Esophagus (tissue), 2 donors: Measurements from ENCODE around the gene MPP2. TPM values are rescaled to one million over a fixed set of nuclear protein-coding genes. Genes with fewer than 3 reads are reported as not detected.
"Not testable (repeated sequence)": the region's sequence is repeated elsewhere in the genome, so short reads cannot be mapped to it uniquely, and the experiment has no call there.

Source experiments
- H3K27ac ChIP-seq, 2 donors: one replicate each; pipeline ENCODE4 v1.5.1; 2013; ENCODE audit warnings: low read depth in 2 of 2, mild to moderate bottlenecking in 2 of 2, inconsistent platforms in 1 of 2, low read length in 1 of 2, moderate library complexity in 1 of 2
- H3K27me3 ChIP-seq, 2 donors: one replicate each; pipeline ENCODE4 v1.6.1; 2013; ENCODE audit warnings: low read length in 2 of 2, control low read depth in 1 of 2, mild to moderate bottlenecking in 1 of 2; ENCODE audit not compliant: insufficient read depth in 2 of 2, control insufficient read depth in 1 of 2
- H3K36me3 ChIP-seq, 2 donors: one replicate each; pipeline ENCODE4 v1.6.1; 2013; ENCODE audit warnings: low read length in 1 of 2; ENCODE audit not compliant: control insufficient read depth in 2 of 2, insufficient read depth in 2 of 2
- H3K4me1 ChIP-seq, 2 donors: one replicate each; pipeline ENCODE4 v1.6.1; 2013; ENCODE audit warnings: low read length in 1 of 2; ENCODE audit not compliant: control insufficient read depth in 2 of 2, insufficient read depth in 2 of 2
- H3K4me3 ChIP-seq, 2 donors: one replicate each; pipeline ENCODE4 v1.5.1; 2013; ENCODE audit warnings: low read length in 2 of 2, mild to moderate bottlenecking in 2 of 2, low read depth in 1 of 2, moderate library complexity in 1 of 2
- H3K9me3 ChIP-seq, 2 donors: one replicate each; pipeline ENCODE4 v1.6.1; 2013; ENCODE audit warnings: mild to moderate bottlenecking in 2 of 2, low read depth in 1 of 2, low read length in 1 of 2, moderate library complexity in 1 of 2; ENCODE audit not compliant: control insufficient read depth in 2 of 2, insufficient read depth in 1 of 2
- WGBS, 2 donors: extraction: QIAGEN DNeasy Blood & Tissue Kit; methylation state at CpG; one replicate each; pipeline ENCODE4 v1.1.7; 2013; 5-methylcytosine and 5-hydroxymethylcytosine counted together
- polyA plus RNA-seq, 2 donors: library from polyadenylated mRNA; stranded (reverse); fragments of 200-250 nt; gene quantifications; one replicate each; pipeline ENCODE4 v1.2.3, GENCODE V29; 2013
- donor health status: healthy with polysubstance abuse.
- donor health status: Bipolar disorder and iron deficiency.

The MPP2 gene
- polyA plus RNA-seq, 2 donors = 0.39 to 0.72 TPM

DNA sequence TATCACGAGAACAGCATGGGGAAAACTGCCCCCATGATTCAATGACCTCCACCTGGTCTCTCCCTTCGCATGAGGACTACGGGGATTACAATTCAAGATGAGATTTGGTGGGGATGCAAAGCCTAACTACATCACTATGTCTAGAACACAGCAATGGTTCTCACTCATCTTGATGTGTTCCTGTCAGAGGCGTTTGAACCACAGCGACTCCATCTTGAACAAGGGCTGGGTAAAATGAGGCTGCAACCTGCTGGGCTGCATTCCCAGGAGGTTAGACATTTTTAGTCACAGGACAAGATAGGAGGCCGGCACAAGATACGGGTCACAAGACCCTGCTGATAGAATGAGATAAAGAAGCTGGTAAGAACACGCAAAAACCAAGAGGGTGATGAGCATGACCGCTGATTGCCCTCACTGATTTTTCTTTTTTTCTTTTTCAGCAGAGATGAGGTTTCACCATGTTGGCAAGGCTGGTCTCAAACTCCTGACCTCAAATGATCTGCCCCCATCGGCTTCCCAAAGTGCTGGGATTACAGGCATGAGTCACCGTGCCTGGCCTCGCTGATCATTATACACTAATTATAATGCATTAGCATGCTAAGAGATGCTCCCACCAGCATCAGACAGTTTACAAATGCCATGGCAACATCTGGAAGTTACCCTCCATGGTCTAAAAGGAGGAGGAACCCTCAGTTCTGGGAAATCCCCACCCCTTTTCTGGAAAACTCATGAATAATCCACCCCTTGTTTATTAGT is 37.9 kb upstream of the MPP2 start:
- 71 to 78% methylated on average over 12 of the region's 12 CpGs for WGBS, 2 donors
- H3K9me3 ChIP-seq = no peaks in the 10 kb centered on the region
- no peak overlapping the region for H3K4me3 ChIP-seq
- no peaks in the 10 kb centered on the region for H3K4me1 ChIP-seq
- no peak overlapping the region for H3K27ac ChIP-seq
- no peaks in the 10 kb centered on the region for H3K36me3 ChIP-seq
- no peaks in the 10 kb centered on the region for H3K27me3 ChIP-seq

DNA sequence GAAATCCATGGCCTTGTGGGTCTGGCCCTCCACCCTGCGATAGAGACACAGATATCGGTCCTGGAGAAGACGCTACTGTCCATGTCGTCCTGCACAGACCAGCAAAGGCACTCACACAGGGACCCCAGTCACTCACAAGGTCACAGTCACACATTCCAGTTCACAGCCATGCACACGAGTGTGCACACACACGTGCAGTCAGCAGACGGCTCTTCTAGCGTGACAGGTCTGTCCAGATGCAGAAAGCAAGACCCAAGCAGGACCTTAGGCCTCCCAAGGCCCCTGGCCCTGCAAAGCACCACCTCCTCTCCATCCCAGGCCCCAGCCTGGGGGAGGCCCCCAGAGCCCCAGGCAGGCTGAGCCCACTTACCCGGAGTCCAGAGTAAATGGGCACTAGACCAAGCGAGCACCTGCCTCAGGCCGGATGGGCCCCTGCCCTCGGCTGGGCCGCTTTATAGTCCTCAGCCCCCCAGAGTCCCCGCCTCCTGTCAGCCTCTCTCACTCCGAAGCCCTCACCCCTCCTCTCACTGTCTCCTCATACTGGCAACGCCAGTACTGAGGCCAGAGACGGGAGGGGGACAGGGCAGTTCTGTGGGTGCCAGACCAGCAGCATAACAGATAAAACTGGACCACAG is 34.8 kb upstream of the MPP2 start, which contains the start of gene PPY:
PPY (minus strand) TSS at position 426 of the 635 bp plus-strand sequence. CDS start 822 bp downstream, outside the sequence.
- WGBS, 2 donors = 89 to 93% methylated on average over 17 of the region's 17 CpGs
- Histone ChIP-seq H3K27ac (no peak within 1 kb of the TSS), H3K4me1 (peaks cover 4% of the 10 kb centered on the region in 2 donors), H3K9me3 (no peaks in the 10 kb centered on the region), H3K27me3 (peaks cover 0 to 3% of the 10 kb centered on the region in 2 donors), H3K36me3 (no peaks in the 10 kb centered on the region), H3K4me3 (no peak within 1 kb of the TSS)

DNA sequence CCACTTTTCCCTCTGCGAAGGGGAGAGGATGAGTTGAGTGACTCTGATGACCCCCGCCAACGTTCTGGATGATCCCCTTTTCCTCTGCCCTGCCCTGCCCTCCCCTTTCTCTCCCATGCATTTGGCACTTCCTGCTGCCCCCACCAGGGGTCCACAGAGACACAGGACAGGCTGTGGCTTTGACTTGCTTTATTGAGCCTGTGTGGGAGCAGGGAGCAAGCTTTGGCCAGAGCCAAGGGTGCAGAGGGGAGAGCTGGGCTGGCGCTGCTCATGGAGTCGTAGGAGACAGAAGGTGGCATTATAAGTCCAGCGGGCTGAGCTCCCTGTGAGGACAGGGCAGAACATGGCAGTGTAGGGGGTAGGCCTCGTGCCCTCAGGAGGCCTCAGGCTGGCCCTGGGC is 33.3 kb upstream of the MPP2 start:
- no peak overlapping the region for H3K27ac ChIP-seq
- H3K27me3 ChIP-seq = peaks cover 0 to 3% of the 10 kb centered on the region in 2 donors
- no peaks in the 10 kb centered on the region for H3K36me3 ChIP-seq
- no peaks in the 10 kb centered on the region for H3K9me3 ChIP-seq
- peaks cover 4% of the 10 kb centered on the region in 2 donors for H3K4me1 ChIP-seq
- H3K4me3 ChIP-seq = no peak overlapping the region
- WGBS, 2 donors = 69 to 77% methylated on average over 7 of the region's 7 CpGs

DNA sequence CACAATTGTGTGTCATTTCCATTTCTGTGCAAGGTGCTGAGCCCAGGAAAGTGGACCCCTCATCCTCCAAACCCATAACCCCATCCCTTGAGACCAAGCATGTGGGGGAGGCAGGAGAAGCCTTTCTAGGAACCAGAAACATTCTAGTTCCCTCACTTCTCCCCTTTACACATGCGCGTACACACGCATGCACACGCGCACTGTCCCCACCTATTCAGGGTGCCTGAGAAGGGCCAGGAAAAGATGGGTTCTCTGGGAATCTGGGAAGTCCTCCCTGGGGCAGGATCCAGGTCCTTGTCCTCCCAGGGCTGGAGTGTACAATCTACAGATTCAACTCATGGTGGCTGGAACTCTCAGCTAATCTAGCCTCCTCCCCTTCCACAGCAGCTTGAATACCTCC is 32.5 kb upstream of the MPP2 start:
- H3K4me3 ChIP-seq = no peak overlapping the region
- peaks cover 0 to 3% of the 10 kb centered on the region in 2 donors for H3K27me3 ChIP-seq
- no peaks in the 10 kb centered on the region for H3K36me3 ChIP-seq
- peaks cover 4% of the 10 kb centered on the region in 2 donors for H3K4me1 ChIP-seq
- H3K27ac ChIP-seq = no peak overlapping the region
- H3K9me3 ChIP-seq = no peaks in the 10 kb centered on the region
- WGBS, 2 donors = 95% methylated on average over 5 of the region's 5 CpGs

DNA sequence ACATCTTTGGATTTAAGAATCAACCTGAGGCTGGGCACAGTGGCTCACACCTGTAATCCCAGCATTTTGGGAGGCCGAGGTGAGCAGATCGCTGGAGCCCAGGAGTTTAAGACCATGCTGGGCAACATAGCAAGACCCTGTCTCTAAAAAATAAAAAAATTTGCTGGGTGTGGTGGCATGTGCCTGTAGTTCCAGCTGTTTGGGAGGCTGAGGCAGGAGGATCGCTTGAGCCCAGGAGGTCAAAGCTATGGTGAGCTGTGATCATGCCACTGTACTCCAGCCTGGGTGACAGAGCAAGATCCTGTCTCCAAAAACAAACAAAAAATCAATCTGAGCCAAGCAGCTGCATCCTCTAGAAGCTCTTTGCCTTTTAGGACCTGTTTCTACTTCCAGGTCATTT is 32.1 kb upstream of the MPP2 start:
- not testable (repeated sequence) for H3K27ac ChIP-seq, H3K4me1 ChIP-seq, H3K4me3 ChIP-seq, H3K27me3 ChIP-seq, H3K9me3 ChIP-seq, H3K36me3 ChIP-seq
- WGBS, 2 donors = 94 to 97% methylated on average over 3 of the region's 3 CpGs

DNA sequence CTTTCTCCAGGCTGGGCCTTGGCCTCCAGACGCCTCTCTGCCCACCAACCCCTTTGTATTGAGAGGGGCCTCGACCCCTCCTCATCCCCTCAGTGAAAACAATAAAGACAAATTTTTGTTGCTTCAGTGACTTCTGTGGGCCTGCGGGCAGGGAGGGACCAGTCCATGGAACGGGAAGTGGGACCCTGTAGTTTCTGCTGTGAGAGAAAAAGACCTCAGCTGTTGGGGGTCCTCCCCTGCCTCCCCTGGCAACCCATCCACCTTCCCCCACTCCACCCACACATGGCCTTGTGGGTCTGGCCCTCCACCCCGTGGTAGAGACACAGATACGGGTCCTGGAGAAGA is 31.5 kb upstream of the MPP2 start:
- no peaks in the 10 kb centered on the region for H3K9me3 ChIP-seq
- H3K27ac ChIP-seq = no peak overlapping the region
- no peak overlapping the region for H3K4me3 ChIP-seq
- peaks cover 4% of the 10 kb centered on the region in 2 donors for H3K4me1 ChIP-seq
- peaks cover 0 to 3% of the 10 kb centered on the region in 2 donors for H3K27me3 ChIP-seq
- H3K36me3 ChIP-seq = no peaks in the 10 kb centered on the region
- 66 to 82% methylated on average over 6 of the region's 6 CpGs for WGBS, 2 donors

DNA sequence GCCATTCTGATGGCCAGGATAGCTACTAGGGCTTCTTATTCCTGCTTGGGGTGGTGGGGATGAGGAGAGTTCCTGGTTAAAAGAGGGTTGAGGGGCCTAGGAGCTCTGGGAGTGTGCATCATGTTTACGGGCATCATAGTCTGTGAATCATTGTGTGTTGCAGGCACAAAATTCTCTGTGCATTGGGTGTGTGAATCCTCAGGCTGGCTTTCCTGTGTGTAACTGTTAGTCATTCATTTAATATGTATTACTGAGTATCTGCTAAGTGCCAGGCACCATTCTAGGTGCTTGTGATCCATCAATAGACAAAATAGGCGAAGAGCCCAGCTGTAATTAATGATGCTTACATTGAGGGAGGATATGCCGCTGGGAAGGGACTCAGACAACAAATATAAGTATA is 29.1 kb upstream of the MPP2 start:
- no peaks in the 10 kb centered on the region for H3K36me3 ChIP-seq
- 79 to 91% methylated on average over 3 of the region's 3 CpGs for WGBS, 2 donors
- H3K4me3 ChIP-seq = no peak overlapping the region
- H3K9me3 ChIP-seq = no peaks in the 10 kb centered on the region
- peaks cover 0 to 3% of the 10 kb centered on the region in 2 donors for H3K27me3 ChIP-seq
- H3K27ac ChIP-seq = no peak overlapping the region
- peaks cover 4% of the 10 kb centered on the region in 2 donors for H3K4me1 ChIP-seq

DNA sequence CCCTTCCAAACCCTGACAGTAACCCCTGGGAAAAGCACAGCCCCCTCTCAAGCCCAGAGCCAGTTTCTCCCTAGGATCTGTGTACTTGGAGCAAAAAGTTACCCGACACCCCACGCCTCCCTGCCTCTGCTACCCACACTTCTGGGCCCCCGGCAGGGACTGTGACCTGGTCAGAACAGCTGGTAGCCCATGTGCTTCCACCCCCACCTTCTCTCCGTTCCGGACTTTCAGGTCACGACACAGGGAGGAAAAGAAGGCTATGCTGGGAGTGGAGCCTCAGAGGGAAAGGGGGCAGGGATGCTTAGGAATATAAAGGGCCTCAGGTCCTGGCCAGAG is 28.6 kb upstream of the MPP2 start:
- no peak overlapping the region for H3K4me3 ChIP-seq
- H3K4me1 ChIP-seq = peaks cover 4% of the 10 kb centered on the region in 2 donors
- H3K27ac ChIP-seq = no peak overlapping the region
- no peaks in the 10 kb centered on the region for H3K36me3 ChIP-seq
- WGBS, 2 donors = 85 to 90% methylated on average over 6 of the region's 6 CpGs
- peaks cover 0 to 3% of the 10 kb centered on the region in 2 donors for H3K27me3 ChIP-seq
- H3K9me3 ChIP-seq = no peaks in the 10 kb centered on the region

DNA sequence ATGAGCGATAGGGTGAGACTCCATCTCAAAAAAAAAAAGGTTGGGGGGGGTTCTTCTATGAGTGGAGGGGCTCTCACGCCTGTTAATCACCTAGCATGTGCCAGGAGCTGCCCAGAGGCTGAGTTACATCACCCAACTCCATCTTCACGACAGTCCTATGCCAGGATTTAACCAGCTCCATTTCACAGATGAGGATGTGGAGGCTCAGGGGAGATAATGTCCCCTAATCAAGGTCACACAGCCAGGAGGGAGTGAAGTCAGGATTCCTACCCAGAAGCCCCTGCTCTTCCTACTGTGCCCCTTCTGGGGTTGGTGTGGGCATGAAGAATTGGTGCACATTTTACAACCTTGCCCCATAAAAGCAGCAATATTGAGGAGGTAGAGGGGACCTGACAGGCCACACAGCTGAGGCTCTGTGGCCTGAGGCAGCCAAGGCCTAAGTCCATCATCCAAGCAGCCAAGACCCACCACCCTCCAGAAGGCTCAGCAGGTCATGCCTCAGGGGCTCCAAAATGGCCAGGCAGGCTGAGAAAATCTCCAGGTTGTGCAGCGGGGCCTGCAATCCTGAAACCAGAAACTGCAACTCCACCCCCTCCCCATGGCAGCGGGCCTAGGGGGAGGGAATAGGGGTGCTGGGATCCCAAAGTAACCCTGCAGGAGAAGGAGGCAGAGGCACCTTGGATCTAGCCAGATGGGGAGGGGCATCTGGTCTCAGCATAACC is 28.0 kb upstream of the MPP2 start:
- H3K9me3 ChIP-seq = no peaks in the 10 kb centered on the region
- H3K27me3 ChIP-seq = peaks cover 0 to 3% of the 10 kb centered on the region in 2 donors
- peaks cover 4% of the 10 kb centered on the region in 2 donors for H3K4me1 ChIP-seq
- H3K27ac ChIP-seq = no peak overlapping the region
- no peak overlapping the region for H3K4me3 ChIP-seq
- 78 to 84% methylated on average over 5 of the region's 5 CpGs for WGBS, 2 donors
- H3K36me3 ChIP-seq = no peaks in the 10 kb centered on the region
